ENCODE data around the gene LMX1A.

LMX1A gene

GRCh38 chr1:165352442-165353293 is 3.8 kb downstream of the LMX1A start (continued):
- TF ChIP-seq, protein P1, sequence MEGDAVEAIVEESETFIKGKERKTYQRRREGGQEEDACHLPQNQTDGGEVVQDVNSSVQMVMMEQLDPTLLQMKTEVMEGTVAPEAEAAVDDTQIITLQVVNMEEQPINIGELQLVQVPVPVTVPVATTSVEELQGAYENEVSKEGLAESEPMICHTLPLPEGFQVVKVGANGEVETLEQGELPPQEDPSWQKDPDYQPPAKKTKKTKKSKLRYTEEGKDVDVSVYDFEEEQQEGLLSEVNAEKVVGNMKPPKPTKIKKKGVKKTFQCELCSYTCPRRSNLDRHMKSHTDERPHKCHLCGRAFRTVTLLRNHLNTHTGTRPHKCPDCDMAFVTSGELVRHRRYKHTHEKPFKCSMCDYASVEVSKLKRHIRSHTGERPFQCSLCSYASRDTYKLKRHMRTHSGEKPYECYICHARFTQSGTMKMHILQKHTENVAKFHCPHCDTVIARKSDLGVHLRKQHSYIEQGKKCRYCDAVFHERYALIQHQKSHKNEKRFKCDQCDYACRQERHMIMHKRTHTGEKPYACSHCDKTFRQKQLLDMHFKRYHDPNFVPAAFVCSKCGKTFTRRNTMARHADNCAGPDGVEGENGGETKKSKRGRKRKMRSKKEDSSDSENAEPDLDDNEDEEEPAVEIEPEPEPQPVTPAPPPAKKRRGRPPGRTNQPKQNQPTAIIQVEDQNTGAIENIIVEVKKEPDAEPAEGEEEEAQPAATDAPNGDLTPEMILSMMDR (tag by site-specific recombination; IDR thresholded peaks at IDR 0.05), result no peak

DNA sequence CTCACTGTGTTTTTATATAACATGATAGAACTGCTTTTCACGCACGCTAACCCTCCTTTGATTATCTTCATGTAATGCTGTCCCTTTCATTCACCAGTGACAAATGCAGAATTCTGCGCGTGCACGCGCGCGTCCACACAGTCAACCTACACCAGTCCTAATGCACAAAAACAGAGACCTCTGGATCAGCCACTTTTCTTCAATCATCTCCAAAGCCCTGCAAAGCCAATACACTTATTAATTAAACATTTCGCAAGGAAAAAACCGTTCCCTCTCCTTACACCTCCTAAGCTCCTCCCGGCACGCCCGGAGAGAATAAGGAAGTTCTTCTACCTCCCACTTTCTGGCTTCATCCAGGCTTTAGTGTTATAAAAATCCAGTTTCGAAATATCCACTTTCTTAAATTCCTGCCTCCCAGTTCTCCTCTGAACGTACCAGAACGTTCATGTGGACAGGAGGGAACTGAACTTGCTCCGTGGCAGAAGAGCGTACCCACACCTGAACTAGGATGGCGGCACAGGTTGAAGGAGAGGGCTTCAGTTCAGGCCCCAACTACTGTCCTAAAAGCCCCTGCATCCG is 4.6 kb downstream of the LMX1A start:
- Histone ChIP-seq H3K4me3 (ENCODE audit: low read depth, low read length) (no peak overlapping the region; the same call in 1 of the 2 replicates), H3K36me3 (ENCODE audit: control insufficient read depth in 2 of 2, insufficient read depth in 1 of 2, low read length in 2 of 2) (no peaks in the 10 kb centered on the region), H3K4me1 (ENCODE audit: control insufficient read depth, insufficient read depth, low read length) (no peaks in the 10 kb centered on the region), H3K9me3 (ENCODE audit: control insufficient read depth, insufficient read depth, low read depth, low read length) (no peaks in the 10 kb centered on the region), H3K27ac (ENCODE audit: extremely low read depth, low read depth, low read length) (no peak overlapping the region)
- TF ChIP-seq ZNF311 (tag by site-specific recombination; IDR thresholded peaks at IDR 0.05; ENCODE audit: borderline replicate concordance) (no peak), SP7 (tag by site-specific recombination; IDR thresholded peaks at IDR 0.05) (no peak), ZNF23 (tag by site-specific recombination; IDR thresholded peaks at IDR 0.05; ENCODE audit: borderline replicate concordance) (no peak), ZNF335 (tag by site-specific recombination; conservative IDR thresholded peaks at IDR 0.05) (no peak), ZNF610 (tag by site-specific recombination; IDR thresholded peaks at IDR 0.05; ENCODE audit: borderline replicate concordance) (no peak), SCRT1 (tag by site-specific recombination; IDR thresholded peaks at IDR 0.05; ENCODE audit: borderline replicate concordance) (no peak), ZNF157 (tag by site-specific recombination; IDR thresholded peaks at IDR 0.05) (no peak)
- ChIA-PET POLR2A (no interaction called here), CTCF (interaction anchor here (3.4 kb wide), 1 partner anchor 16 kb away, joined by 32 read pairs; no protein-coding TSS in a partner anchor)

DNA sequence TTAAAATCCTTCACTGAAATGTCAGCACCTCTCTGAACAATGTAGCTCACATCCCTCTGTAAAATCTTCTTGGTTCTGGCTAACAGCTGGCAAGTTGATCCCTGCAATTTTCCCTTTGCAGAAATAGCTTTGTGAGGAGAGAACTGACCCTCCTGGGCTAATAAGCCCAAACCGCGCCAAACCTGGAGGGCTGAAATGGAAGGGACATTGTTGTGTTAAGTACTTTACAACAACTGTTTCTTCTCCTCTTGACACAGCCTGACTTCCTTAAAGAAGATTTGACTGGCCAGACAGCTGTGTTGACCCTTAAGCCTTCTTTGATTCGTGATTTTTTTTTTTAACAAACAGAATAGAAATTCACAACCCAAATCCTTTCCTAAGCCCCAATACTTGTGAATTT is 5.7 kb downstream of the LMX1A start:
- Histone ChIP-seq H3K36me3 (ENCODE audit: control insufficient read depth in 2 of 2, insufficient read depth in 1 of 2, low read length in 2 of 2) (no peaks in the 10 kb centered on the region), H3K27ac (ENCODE audit: extremely low read depth, low read depth, low read length) (no peak overlapping the region), H3K4me1 (ENCODE audit: control insufficient read depth, insufficient read depth, low read length) (no peaks in the 10 kb centered on the region), H3K4me3 (ENCODE audit: low read depth, low read length) (no peak overlapping the region), H3K9me3 (ENCODE audit: control insufficient read depth, insufficient read depth, low read depth, low read length) (no peaks in the 10 kb centered on the region)
- no peak for TF ChIP-seq ZNF707 (tag by site-specific recombination; IDR thresholded peaks at IDR 0.05)
- no peak for TF ChIP-seq ZNF132 (tag by site-specific recombination; IDR thresholded peaks at IDR 0.05; ENCODE audit: borderline replicate concordance)
- no peak for TF ChIP-seq ZNF175 (tag by site-specific recombination; IDR thresholded peaks at IDR 0.05)
- TF ChIP-seq ZNF266 (tag by site-specific recombination; IDR thresholded peaks at IDR 0.05; ENCODE audit: low read depth), result no peak
- TF ChIP-seq MYNN (tag by site-specific recombination; IDR thresholded peaks at IDR 0.05; ENCODE audit: borderline replicate concordance), result no peak
- no peak for TF ChIP-seq ZNF37A (tag by site-specific recombination; IDR thresholded peaks at IDR 0.05)
- TF ChIP-seq ZNF792 (tag by site-specific recombination; IDR thresholded peaks at IDR 0.05), result no peak
- TF ChIP-seq TRIM28 (IDR thresholded peaks at IDR 0.05; ENCODE audit: borderline replicate concordance, low read length), result no peak
- TF ChIP-seq, protein P2, sequence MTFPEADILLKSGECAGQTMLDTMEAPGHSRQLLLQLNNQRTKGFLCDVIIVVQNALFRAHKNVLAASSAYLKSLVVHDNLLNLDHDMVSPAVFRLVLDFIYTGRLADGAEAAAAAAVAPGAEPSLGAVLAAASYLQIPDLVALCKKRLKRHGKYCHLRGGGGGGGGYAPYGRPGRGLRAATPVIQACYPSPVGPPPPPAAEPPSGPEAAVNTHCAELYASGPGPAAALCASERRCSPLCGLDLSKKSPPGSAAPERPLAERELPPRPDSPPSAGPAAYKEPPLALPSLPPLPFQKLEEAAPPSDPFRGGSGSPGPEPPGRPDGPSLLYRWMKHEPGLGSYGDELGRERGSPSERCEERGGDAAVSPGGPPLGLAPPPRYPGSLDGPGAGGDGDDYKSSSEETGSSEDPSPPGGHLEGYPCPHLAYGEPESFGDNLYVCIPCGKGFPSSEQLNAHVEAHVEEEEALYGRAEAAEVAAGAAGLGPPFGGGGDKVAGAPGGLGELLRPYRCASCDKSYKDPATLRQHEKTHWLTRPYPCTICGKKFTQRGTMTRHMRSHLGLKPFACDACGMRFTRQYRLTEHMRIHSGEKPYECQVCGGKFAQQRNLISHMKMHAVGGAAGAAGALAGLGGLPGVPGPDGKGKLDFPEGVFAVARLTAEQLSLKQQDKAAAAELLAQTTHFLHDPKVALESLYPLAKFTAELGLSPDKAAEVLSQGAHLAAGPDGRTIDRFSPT (tag by site-specific recombination; IDR thresholded peaks at IDR 0.05), result no peak
- no peak for TF ChIP-seq ZNF426 (tag by site-specific recombination; IDR thresholded peaks at IDR 0.05)
- no peak for TF ChIP-seq MZF1 (tag by site-specific recombination; IDR thresholded peaks at IDR 0.05; ENCODE audit: borderline replicate concordance)
- no peak for TF ChIP-seq ATF2 (tag by site-specific recombination; IDR thresholded peaks at IDR 0.05; ENCODE audit: low read depth)
- TF ChIP-seq ZNF2 (tag by site-specific recombination; IDR thresholded peaks at IDR 0.05), result no peak
- no peak for TF ChIP-seq ZNF174 (tag by site-specific recombination; IDR thresholded peaks at IDR 0.05)
- no peak for TF ChIP-seq ZBTB7A (tag by site-specific recombination; IDR thresholded peaks at IDR 0.05; ENCODE audit: low read depth)
- TF ChIP-seq ZNF350 (tag by site-specific recombination; IDR thresholded peaks at IDR 0.05), result no peak
- TF ChIP-seq ZFHX2 (tag by site-specific recombination; conservative IDR thresholded peaks at IDR 0.05), result no peak
- ChIA-PET CTCF (interaction anchor here (0.6 to 3.4 kb wide), 6 partner anchors 17 to 605 kb away, joined by 3 to 32 read pairs (median 4); no protein-coding TSS in a partner anchor), POLR2A (no interaction called here)

Data from HEK293 (cell line).